Measurements from ENCODE around the gene GSG1L2.
"Not testable (repeated sequence)": the region's sequence is repeated elsewhere in the genome, so short reads cannot be mapped to it uniquely, and the experiment has no call there.

The GSG1L2 gene

GRCh38 chr17:9784544-9784943, 37.3 kb downstream of the GSG1L2 start:
- DNase-seq (ENCODE audit: low read depth): no peak
- no peak for TF ChIP-seq CTCF (IDR thresholded peaks at IDR 0.05; ENCODE audit: control insufficient read depth, extremely low read depth, insufficient read depth)
- no peak overlapping the region for H3K4me3 ChIP-seq (ENCODE audit: low read depth, low read length)

GRCh38 chr17:9783465-9783864, 38.4 kb downstream of the GSG1L2 start:
- H3K4me3 ChIP-seq (ENCODE audit: low read depth, low read length); DNase-seq (ENCODE audit: low read depth): not testable (repeated sequence)

- no peak for TF ChIP-seq CTCF (IDR thresholded peaks at IDR 0.05; ENCODE audit: control insufficient read depth, extremely low read depth, insufficient read depth)
- no peak overlapping the region for H3K4me3 ChIP-seq (ENCODE audit: low read depth, low read length)
- no peak for DNase-seq (ENCODE audit: low read depth)
These were observed 38.8 kb downstream of the GSG1L2 start for GRCh38 chr17:9783050-9783449.

- H3K4me3 ChIP-seq (ENCODE audit: low read depth, low read length): no peak overlapping the region
- no peak for TF ChIP-seq CTCF (IDR thresholded peaks at IDR 0.05; ENCODE audit: control insufficient read depth, extremely low read depth, insufficient read depth)
- no peak for DNase-seq (ENCODE audit: low read depth)
These were observed 41.3 kb downstream of the GSG1L2 start for GRCh38 chr17:9780552-9780951.

GRCh38 chr17:9776911-9777310, 45.0 kb downstream of the GSG1L2 start:
- H3K4me3 ChIP-seq (ENCODE audit: low read depth, low read length): no peak overlapping the region
- TF ChIP-seq CTCF (IDR thresholded peaks at IDR 0.05; ENCODE audit: control insufficient read depth, extremely low read depth, insufficient read depth): no peak
- no peak for DNase-seq (ENCODE audit: low read depth)

GRCh38 chr17:9772658-9773057, 49.2 kb downstream of the GSG1L2 start:
- TF ChIP-seq CTCF (IDR thresholded peaks at IDR 0.05; ENCODE audit: control insufficient read depth, extremely low read depth, insufficient read depth): no peak
- no peak for DNase-seq (ENCODE audit: low read depth)
- H3K4me3 ChIP-seq (ENCODE audit: low read depth, low read length): no peak overlapping the region

- no peak for DNase-seq (ENCODE audit: low read depth)
- no peak overlapping the region for H3K4me3 ChIP-seq (ENCODE audit: low read depth, low read length)
- no peak for TF ChIP-seq CTCF (IDR thresholded peaks at IDR 0.05; ENCODE audit: control insufficient read depth, extremely low read depth, insufficient read depth)
These were observed 50.4 kb downstream of the GSG1L2 start for GRCh38 chr17:9771465-9771864.
